Peyer's patch (tissue), 4 donors: Measurements from ENCODE around the gene NBPF11. TPM values are rescaled to one million over a fixed set of nuclear protein-coding genes. Genes with fewer than 3 reads are reported as not detected.
"Not testable (repeated sequence)": the region's sequence is repeated elsewhere in the genome, so short reads cannot be mapped to it uniquely, and the experiment has no call there.

Experiments used
- DNase-seq, 3 donors: peaks; one replicate each; pipeline ENCODE4 v3.0.0-alpha.2; 2017 to 2019
- H3K27ac ChIP-seq, 4 donors: fragments of 200-600 bp; sonication (generic); one replicate each; pipeline ENCODE4 v1.5.1; 2016 to 2019
- H3K27me3 ChIP-seq, 2 donors: fragments of 200-600 bp; sonication (generic); one replicate each; pipeline ENCODE4 v1.5.1; 2019
- H3K36me3 ChIP-seq, 3 donors: fragments of 200-600 bp; sonication (generic); one replicate each; pipeline ENCODE4 v1.5.1; 2016 to 2019
- H3K4me1 ChIP-seq, 4 donors: fragments of 200-600 bp; sonication (generic); one replicate each; pipeline ENCODE4 v1.5.1; 2016 to 2019
- H3K4me3 ChIP-seq, 4 donors: fragments of 200-600 bp; sonication (generic); 1 replicate in 3 of 4; 2 replicates in 1 of 4; pipeline ENCODE4 v1.5.1; 2016 to 2019; ENCODE audit warnings: mild to moderate bottlenecking in 1 of 4
- H3K9me3 ChIP-seq, 4 donors: fragments of 200-600 bp; sonication (generic); one replicate each; pipeline ENCODE4 v1.5.1; 2016 to 2019; ENCODE audit warnings: mild to moderate bottlenecking in 1 of 4
- CTCF ChIP-seq, 6 experiments: fragments of 450-650 bp in 4 of 6; fragments of 200-600 bp in 2 of 6; sonication (generic) in 1 of 6; IDR thresholded peaks; one replicate each; pipeline ENCODE4 v1.5.1; 2017 to 2019; ENCODE audit warnings: antibody characterized with exemption in 6 of 6, mild to moderate bottlenecking in 3 of 6, moderate library complexity in 1 of 6
- total RNA-seq, 4 donors: library from RNA; depleted of rRNA; stranded (reverse); fragments of >200 nt; gene quantifications; one replicate each; pipeline ENCODE4 v1.1.0, GENCODE V29; 2016

Gene NBPF11
- total RNA-seq, 4 donors from 2014 or later, result 7.2 to 35.5 (median 15.7) TPM

GRCh38 chr1:148120395-148120794 lies 31.7 kb downstream of the NBPF11 start:
- TF ChIP-seq CTCF (IDR thresholded peaks at IDR 0.05), result peak in 2 of 6 experiments; percentile 6 to 9
- DNase-seq, result not testable (repeated sequence)

GRCh38 chr1:148095732-148096131 lies 56.3 kb downstream of the NBPF11 start:
- H3K4me1 ChIP-seq, H3K36me3 ChIP-seq, DNase-seq, H3K9me3 ChIP-seq, H3K27ac ChIP-seq, H3K4me3 ChIP-seq, H3K27me3 ChIP-seq: not testable (repeated sequence)

More at GRCh38 chr1:148120395-148120794, 31.7 kb downstream of the NBPF11 start:
- H3K4me3 ChIP-seq, H3K27me3 ChIP-seq, H3K4me1 ChIP-seq, H3K27ac ChIP-seq, H3K9me3 ChIP-seq: not testable (repeated sequence)
- peaks cover 0 to 16% (median 0%) of the 10 kb centered on the region in 3 donors for H3K36me3 ChIP-seq

GRCh38 chr1:148086196-148086595 lies 65.9 kb downstream of the NBPF11 start:
- H3K9me3 ChIP-seq, H3K27ac ChIP-seq, H3K4me1 ChIP-seq, H3K4me3 ChIP-seq, H3K27me3 ChIP-seq, H3K36me3 ChIP-seq, DNase-seq: not testable (repeated sequence)

DNA sequence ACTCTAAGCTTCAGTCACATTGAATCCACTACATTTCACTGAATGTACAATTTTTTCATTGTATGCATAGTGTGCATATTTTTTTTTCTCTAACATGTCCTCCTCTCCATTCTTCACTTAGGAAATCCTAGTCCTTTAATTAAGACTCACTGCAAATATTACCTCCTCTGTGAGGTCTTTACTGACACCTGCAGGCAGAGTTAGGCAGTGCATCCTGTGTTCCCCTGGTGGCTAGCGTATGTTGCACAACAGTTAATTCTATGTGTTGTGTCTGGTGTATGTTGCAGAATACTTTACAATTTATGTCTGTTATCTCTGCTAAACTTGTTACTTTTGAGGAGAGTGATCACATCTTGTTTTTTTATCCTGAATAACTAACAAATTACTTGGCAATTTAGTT lies 70.9 kb downstream of the NBPF11 start:
- H3K36me3 ChIP-seq, H3K4me1 ChIP-seq, H3K9me3 ChIP-seq, H3K27ac ChIP-seq, DNase-seq, H3K4me3 ChIP-seq, H3K27me3 ChIP-seq: not testable (repeated sequence)

- H3K4me3 ChIP-seq, DNase-seq, H3K27ac ChIP-seq, H3K27me3 ChIP-seq, H3K36me3 ChIP-seq, H3K4me1 ChIP-seq, H3K9me3 ChIP-seq: not testable (repeated sequence)
These were observed 73.2 kb downstream of the NBPF11 start for GRCh38 chr1:148078632-148079519.

GRCh38 chr1:148078090-148078489 lies 74.0 kb downstream of the NBPF11 start:
- not testable (repeated sequence) for H3K9me3 ChIP-seq, H3K27ac ChIP-seq, H3K4me1 ChIP-seq, DNase-seq, H3K4me3 ChIP-seq, H3K27me3 ChIP-seq, H3K36me3 ChIP-seq

DNA sequence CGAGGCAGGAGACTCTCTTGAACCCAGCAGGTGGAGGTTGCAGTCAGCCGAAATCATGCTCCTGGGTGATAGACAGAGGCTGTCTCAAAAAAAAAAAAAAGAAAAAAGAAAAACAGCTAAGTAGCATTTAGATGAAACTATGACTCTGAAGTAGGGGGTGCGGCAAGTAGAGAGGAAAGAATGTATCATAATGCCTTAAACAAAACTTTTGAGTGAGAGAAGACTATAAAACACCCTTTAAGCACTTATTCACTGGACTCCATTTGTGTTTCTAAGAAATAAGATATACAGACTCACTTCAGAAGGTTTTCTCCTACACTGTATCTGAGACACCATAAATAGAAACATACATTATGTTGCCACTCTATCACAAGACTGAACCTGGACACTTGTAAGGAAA lies 74.6 kb downstream of the NBPF11 start:
- not testable (repeated sequence) for DNase-seq, H3K9me3 ChIP-seq, H3K27me3 ChIP-seq, H3K4me1 ChIP-seq, H3K36me3 ChIP-seq, H3K4me3 ChIP-seq, H3K27ac ChIP-seq

- H3K36me3 ChIP-seq, DNase-seq, H3K27me3 ChIP-seq, H3K4me1 ChIP-seq, H3K27ac ChIP-seq, H3K9me3 ChIP-seq, H3K4me3 ChIP-seq: not testable (repeated sequence)
These were observed 78.7 kb downstream of the NBPF11 start for GRCh38 chr1:148073392-148073791.

GRCh38 chr1:148068606-148069005 lies 83.5 kb downstream of the NBPF11 start:
- H3K36me3 ChIP-seq, H3K4me1 ChIP-seq, H3K27me3 ChIP-seq, DNase-seq, H3K27ac ChIP-seq, H3K4me3 ChIP-seq, H3K9me3 ChIP-seq: not testable (repeated sequence)

- not testable (repeated sequence) for DNase-seq, H3K27ac ChIP-seq, H3K4me1 ChIP-seq, H3K27me3 ChIP-seq, H3K36me3 ChIP-seq, H3K9me3 ChIP-seq, H3K4me3 ChIP-seq
These were observed 83.9 kb downstream of the NBPF11 start for GRCh38 chr1:148068201-148068600.

- not testable (repeated sequence) for DNase-seq, H3K4me1 ChIP-seq
- H3K4me3 ChIP-seq, result peak overlapping the region; percentile 30 to 47 (median 38)
These were observed 91.8 kb downstream of the NBPF11 start for GRCh38 chr1:148060294-148060701.

DNA sequence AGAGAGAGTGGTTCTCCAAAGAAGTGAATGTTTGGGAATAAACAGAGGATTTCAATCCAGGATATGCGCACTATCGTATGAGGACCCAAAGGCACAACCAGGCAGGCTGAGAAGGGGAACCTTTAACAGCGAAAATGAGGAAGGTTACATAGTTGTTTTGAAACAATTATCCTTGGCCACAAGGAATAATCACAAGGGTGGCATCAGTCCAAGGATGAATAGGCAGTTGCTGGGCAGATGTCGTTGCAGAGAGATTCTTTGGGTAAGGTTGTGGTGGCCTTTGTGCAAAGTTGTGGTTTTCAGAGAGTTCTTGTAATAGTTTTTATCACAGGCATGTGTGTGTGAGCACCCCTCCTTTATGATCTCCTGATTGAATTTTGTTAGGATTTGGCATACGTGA lies 94.7 kb downstream of the NBPF11 start:
- not testable (repeated sequence) for H3K4me3 ChIP-seq, DNase-seq, H3K36me3 ChIP-seq, H3K9me3 ChIP-seq, H3K27me3 ChIP-seq, H3K27ac ChIP-seq, H3K4me1 ChIP-seq

More at GRCh38 chr1:148060294-148060701, 91.8 kb downstream of the NBPF11 start:
- not testable (repeated sequence) for H3K27me3 ChIP-seq, H3K27ac ChIP-seq, H3K9me3 ChIP-seq, H3K36me3 ChIP-seq
